Upper lobe of right lung (tissue), 1 donor: ENCODE results near the gene PRDM13. TPM values are rescaled to one million over a fixed set of nuclear protein-coding genes. Genes with fewer than 3 reads are reported as not detected.

Source experiments
- ATAC-seq: fragments of 200-7000 bp; cut with Tn5 transposase; one replicate; pipeline ENCODE4 v1.9.1; 2020; ENCODE audit warnings: mild to moderate bottlenecking, moderate library complexity
- DNase-seq: peaks from one replicate; pipeline ENCODE4 v3.0.0-alpha.2; 2020
- H3K27ac ChIP-seq: fragments of 200-600 bp; one replicate; pipeline ENCODE4 v1.8.0; 2022
- H3K27me3 ChIP-seq: fragments of 200-600 bp; one replicate; pipeline ENCODE4 v1.8.0; 2022; ENCODE audit warnings: mild to moderate bottlenecking
- H3K36me3 ChIP-seq: fragments of 200-600 bp; one replicate; pipeline ENCODE4 v1.8.0; 2022
- H3K4me1 ChIP-seq: fragments of 200-600 bp; one replicate; pipeline ENCODE4 v1.8.0; 2022
- H3K4me3 ChIP-seq: fragments of 200-600 bp; one replicate; pipeline ENCODE4 v1.8.0; 2022; ENCODE audit warnings: mild to moderate bottlenecking
- H3K9me3 ChIP-seq: fragments of 200-600 bp; one replicate; pipeline ENCODE4 v1.8.0; 2022
- CTCF ChIP-seq: fragments of 200-600 bp; IDR thresholded peaks from one replicate; pipeline ENCODE4 v1.8.0; 2022; ENCODE audit warnings: antibody characterized with exemption
- intact Hi-C: fragments of 100-400 bp; cut with DNase I; formaldehyde crosslinking; loops from one replicate; pipeline ENCODE4 v1.11.0; 2022
- total RNA-seq: library from RNA; stranded (reverse); fragmentation: NEBNext Ultra II Directional; extraction: Animal tissue kit (Norgen Biotek cat#: 25700); gene quantifications from one replicate; pipeline ENCODE4 v1.2.1, GENCODE V29; 2021
- donor health status: DM: no; HTN: yes; CAD: no; lungs with severe emphysema.

Gene PRDM13
- total RNA-seq, 1 donor from 2014 or later = not detected

GRCh38 chr6:99605911-99606655 lies 550 bp upstream of the PRDM13 start:
- peaks cover 98% of the 10 kb centered on the region for H3K27me3 ChIP-seq
- no peak for TF ChIP-seq CTCF
- DNase-seq = no peak
- no peak for ATAC-seq
- H3K27ac ChIP-seq = no peak overlapping the region
- H3K4me3 ChIP-seq = no peak overlapping the region
- H3K9me3 ChIP-seq = no peaks in the 10 kb centered on the region
- H3K4me1 ChIP-seq = peaks cover 13% of the 10 kb centered on the region
- no peaks in the 10 kb centered on the region for H3K36me3 ChIP-seq
- intact Hi-C loops = no loop called here

- H3K27ac ChIP-seq = no peak overlapping the region
- TF ChIP-seq CTCF = no peak
- H3K36me3 ChIP-seq = no peaks in the 10 kb centered on the region
- intact Hi-C loops = no loop called here
- H3K4me1 ChIP-seq = peaks cover 13% of the 10 kb centered on the region
- ATAC-seq (no peak), DNase-seq (no peak)
- H3K27me3 ChIP-seq = peaks cover 98% of the 10 kb centered on the region
- no peaks in the 10 kb centered on the region for H3K9me3 ChIP-seq
- no peak overlapping the region for H3K4me3 ChIP-seq
These were observed 893 bp downstream of the PRDM13 start for GRCh38 chr6:99607416-99608036.

GRCh38 chr6:99608059-99608885 lies 1.6 kb downstream of the PRDM13 start:
- no peaks in the 10 kb centered on the region for H3K36me3 ChIP-seq
- no peak for TF ChIP-seq CTCF
- H3K4me1 ChIP-seq = peaks cover 14% of the 10 kb centered on the region
- no peak overlapping the region for H3K27ac ChIP-seq
- DNase-seq (no peak), ATAC-seq (no peak)
- intact Hi-C loops = no loop called here
- no peaks in the 10 kb centered on the region for H3K9me3 ChIP-seq
- no peak overlapping the region for H3K4me3 ChIP-seq
- peaks cover 98% of the 10 kb centered on the region for H3K27me3 ChIP-seq

GRCh38 chr6:99608886-99609482 lies 2.4 kb downstream of the PRDM13 start:
- ATAC-seq = no peak
- Histone ChIP-seq H3K27me3 (peaks cover 96% of the 10 kb centered on the region), H3K4me1 (peaks cover 15% of the 10 kb centered on the region), H3K4me3 (no peak overlapping the region), H3K27ac (no peak overlapping the region), H3K36me3 (no peaks in the 10 kb centered on the region), H3K9me3 (no peaks in the 10 kb centered on the region)
- DNase-seq = no peak
- no peak for TF ChIP-seq CTCF
- intact Hi-C loops = no loop called here

- intact Hi-C loops = no loop called here
- Histone ChIP-seq H3K9me3 (no peaks in the 10 kb centered on the region), H3K4me1 (peaks cover 20% of the 10 kb centered on the region), H3K27me3 (peaks cover 96% of the 10 kb centered on the region), H3K36me3 (no peaks in the 10 kb centered on the region), H3K4me3 (no peak overlapping the region), H3K27ac (no peak overlapping the region)
- TF ChIP-seq CTCF = no peak
- no peak for DNase-seq
- no peak for ATAC-seq
These were observed 3.4 kb downstream of the PRDM13 start for GRCh38 chr6:99609905-99610489.
